MM.1S (cell line): ENCODE results near the gene KCNJ6.
A peak's percentile ranks its signal among the peaks of the same experiment; 100 is the strongest.

Experiments
- DNase-seq: peaks from one replicate; pipeline ENCODE4 v3.0.0-alpha.2; 2015
- H2AFZ ChIP-seq: fragments of 300-600 bp; sonication (generic); 2 replicates; pipeline ENCODE4 v1.6.0; 2016; ENCODE audit warnings: antibody characterized with exemption, low read length
- H3F3A ChIP-seq: fragments of 300-600 bp; sonication (generic); 2 replicates; pipeline ENCODE4 v1.6.1; 2016; ENCODE audit warnings: mild to moderate bottlenecking, antibody characterized with exemption, low read length, moderate library complexity, mixed read lengths; ENCODE audit not compliant: insufficient read depth
- H3K27ac ChIP-seq: fragments of 300-600 bp; sonication (generic); 2 replicates; pipeline ENCODE4 v1.5.1; 2016; ENCODE audit warnings: mild to moderate bottlenecking, low read length
- H3K27me3 ChIP-seq: fragments of 300-600 bp; sonication (generic); replicated peaks from 2 replicates; pipeline ENCODE4 v1.6.0; 2016; ENCODE audit warnings: low read length; ENCODE audit not compliant: insufficient read depth
- H3K36me3 ChIP-seq: fragments of 300-600 bp; sonication (generic); replicated peaks from 2 replicates; pipeline ENCODE4 v1.6.1; 2016; ENCODE audit warnings: mild to moderate bottlenecking, low read length, mixed read lengths; ENCODE audit not compliant: insufficient read depth
- H3K4me1 ChIP-seq: fragments of 300-600 bp; sonication (generic); 2 replicates; pipeline ENCODE4 v1.6.1; 2016; ENCODE audit warnings: low read length, mixed read lengths
- H3K4me2 ChIP-seq: fragments of 300-600 bp; sonication (generic); 2 replicates; pipeline ENCODE4 v1.6.0; 2016; ENCODE audit warnings: low read depth, low read length
- H3K4me3 ChIP-seq: fragments of 300-600 bp; sonication (generic); 2 replicates; pipeline ENCODE4 v1.5.1; 2016; ENCODE audit warnings: low read length, mixed read lengths
- H3K79me2 ChIP-seq: fragments of 300-600 bp; sonication (generic); 2 replicates; pipeline ENCODE4 v1.6.1; 2016; ENCODE audit warnings: mixed run types, low read length, mixed read lengths
- H3K9ac ChIP-seq: fragments of 300-600 bp; sonication (generic); 2 replicates; pipeline ENCODE4 v1.6.1; 2016; ENCODE audit warnings: low read length, mixed read lengths
- H3K9me2 ChIP-seq: fragments of 300-600 bp; sonication (generic); replicated peaks from 2 replicates; pipeline ENCODE4 v1.6.1; 2016; ENCODE audit warnings: mild to moderate bottlenecking, low read length, mixed read lengths; ENCODE audit not compliant: insufficient read depth
- H3K9me3 ChIP-seq: fragments of 300-600 bp; sonication (generic); replicated peaks from 2 replicates; pipeline ENCODE4 v1.6.1; 2016; ENCODE audit warnings: mild to moderate bottlenecking, low read length, mixed read lengths; ENCODE audit not compliant: insufficient read depth
- H4K20me1 ChIP-seq: fragments of 300-600 bp; sonication (generic); 2 replicates; pipeline ENCODE4 v1.6.1; 2016; ENCODE audit warnings: mild to moderate bottlenecking, low read length, moderate library complexity, mixed read lengths; ENCODE audit not compliant: insufficient read depth
- CTCF ChIP-seq: fragments of 300-600 bp; sonication (generic); IDR thresholded peaks from 2 replicates; pipeline ENCODE4 v1.5.1; 2016; ENCODE audit warnings: antibody characterized with exemption, low read length, mixed read lengths
- EZH2 ChIP-seq: fragments of 300-600 bp; sonication (generic); optimal IDR thresholded peaks from 2 replicates; pipeline ENCODE3; 2017; ENCODE audit warnings: low read depth, mild to moderate bottlenecking, antibody characterized with exemption, low read length, mixed read lengths
- EZH2phosphoT487 ChIP-seq: fragments of 300-600 bp; sonication (generic); IDR thresholded peaks from 2 replicates; pipeline ENCODE4 v1.6.1; 2018; ENCODE audit warnings: antibody characterized with exemption, low read length

Gene KCNJ6

GRCh38 chr21:37564341-37564923 lies 351.8 kb downstream of the KCNJ6 start:
- 0 out of 2 replicates have a peak, but pooled peaks cover 6% of the 10 kb centered on the region for H3K79me2 ChIP-seq
- peak overlapping the region; percentile 96 for H2AFZ ChIP-seq
- DNase-seq = peak; percentile 93
- peaks cover 15% of the 10 kb centered on the region for H3K4me1 ChIP-seq
- H4K20me1 ChIP-seq = no peaks in the 10 kb centered on the region
- H3K9ac ChIP-seq = peak overlapping the region; percentile 86
- no peaks in the 10 kb centered on the region for H3K36me3 ChIP-seq
- peak overlapping the region; percentile 84 for H3K4me3 ChIP-seq
- peak overlapping the region; percentile 88 for H3K4me2 ChIP-seq
- peaks cover 14% of the 10 kb centered on the region; the same call in 1 of the 2 replicates for H3F3A ChIP-seq
- H3K9me2 ChIP-seq = no peaks in the 10 kb centered on the region
- no peaks in the 10 kb centered on the region for H3K9me3 ChIP-seq
- peak overlapping the region; percentile 89 for H3K27ac ChIP-seq
- H3K27me3 ChIP-seq = no peaks in the 10 kb centered on the region
- TF ChIP-seq CTCF (peak; percentile 43), EZH2 (no peak)

GRCh38 chr21:37563641-37564340 lies 352.5 kb downstream of the KCNJ6 start:
- H4K20me1 ChIP-seq = no peaks in the 10 kb centered on the region
- H3K9ac ChIP-seq = peak overlapping the region; percentile 86
- peak; percentile 100 for DNase-seq
- H3K27ac ChIP-seq = peak overlapping the region; percentile 89
- peak overlapping the region; percentile 84 for H3K4me3 ChIP-seq
- peak overlapping the region; percentile 88 for H3K4me2 ChIP-seq
- no peaks in the 10 kb centered on the region for H3K9me2 ChIP-seq
- H3K9me3 ChIP-seq = no peaks in the 10 kb centered on the region
- no peaks in the 10 kb centered on the region for H3K27me3 ChIP-seq
- no peak for TF ChIP-seq EZH2
- TF ChIP-seq EZH2phosphoT487 = no peak
- peak; percentile 67 for TF ChIP-seq CTCF
- H3K79me2 ChIP-seq = 0 out of 2 replicates have a peak, but pooled peaks cover 6% of the 10 kb centered on the region
- H3F3A ChIP-seq = peaks cover 14% of the 10 kb centered on the region; the same call in 1 of the 2 replicates
- no peaks in the 10 kb centered on the region for H3K36me3 ChIP-seq
- H2AFZ ChIP-seq = peak overlapping the region; percentile 96
- H3K4me1 ChIP-seq = peaks cover 15% of the 10 kb centered on the region

- Histone ChIP-seq H3K27ac (peak overlapping the region; percentile 89; the same call in 1 of the 2 replicates), H3K9ac (peak overlapping the region; percentile 86), H2AFZ (peak overlapping the region; percentile 96)
Observed at GRCh38 chr21:37562920-37563640, 353.2 kb downstream of the KCNJ6 start.

More at GRCh38 chr21:37562920-37563640, 353.2 kb downstream of the KCNJ6 start:
- DNase-seq = peak; percentile 32
- H3K4me3 ChIP-seq = peak overlapping the region; percentile 84
- H3K4me2 ChIP-seq = peak overlapping the region; percentile 88
- H3K9me2 ChIP-seq = no peaks in the 10 kb centered on the region
- H3K36me3 ChIP-seq = no peaks in the 10 kb centered on the region
- peaks cover 14% of the 10 kb centered on the region; the same call in 1 of the 2 replicates for H3F3A ChIP-seq
- no peaks in the 10 kb centered on the region for H4K20me1 ChIP-seq
- H3K4me1 ChIP-seq = peaks cover 15% of the 10 kb centered on the region
- 0 out of 2 replicates have a peak, but pooled peaks cover 6% of the 10 kb centered on the region for H3K79me2 ChIP-seq
- no peak for TF ChIP-seq CTCF
- no peak for TF ChIP-seq EZH2phosphoT487
- no peak for TF ChIP-seq EZH2
- H3K27me3 ChIP-seq = no peaks in the 10 kb centered on the region
- no peaks in the 10 kb centered on the region for H3K9me3 ChIP-seq
